ENCODE results near the gene RAB4B.
"Not testable (repeated sequence)": the region's sequence is repeated elsewhere in the genome, so short reads cannot be mapped to it uniquely, and the experiment has no call there.

Gene RAB4B

GRCh38 chr19:40763526-40763925 is 14.5 kb upstream of the RAB4B start:
- Histone ChIP-seq H3K27ac (ENCODE audit: insufficient read depth, low read length, poor library complexity, severe bottlenecking) (peak overlapping the region; percentile 17), H3K4me1 (ENCODE audit: control insufficient read depth, insufficient read depth, low read length, poor library complexity, severe bottlenecking) (no peaks in the 10 kb centered on the region), H3K9me3 (ENCODE audit: control insufficient read depth, low read length) (no peaks in the 10 kb centered on the region), H3K4me3 (ENCODE audit: insufficient read depth, low read depth, low read length, poor library complexity, severe bottlenecking) (no peak overlapping the region), H3K36me3 (ENCODE audit: control insufficient read depth, insufficient read depth, low read length) (peaks cover 77% of the 10 kb centered on the region), H3K27me3 (replicated peaks; ENCODE audit: control insufficient read depth, insufficient read depth, low read length, poor library complexity, severe bottlenecking) (no peaks in the 10 kb centered on the region)
- no peak for DNase-seq

DNA sequence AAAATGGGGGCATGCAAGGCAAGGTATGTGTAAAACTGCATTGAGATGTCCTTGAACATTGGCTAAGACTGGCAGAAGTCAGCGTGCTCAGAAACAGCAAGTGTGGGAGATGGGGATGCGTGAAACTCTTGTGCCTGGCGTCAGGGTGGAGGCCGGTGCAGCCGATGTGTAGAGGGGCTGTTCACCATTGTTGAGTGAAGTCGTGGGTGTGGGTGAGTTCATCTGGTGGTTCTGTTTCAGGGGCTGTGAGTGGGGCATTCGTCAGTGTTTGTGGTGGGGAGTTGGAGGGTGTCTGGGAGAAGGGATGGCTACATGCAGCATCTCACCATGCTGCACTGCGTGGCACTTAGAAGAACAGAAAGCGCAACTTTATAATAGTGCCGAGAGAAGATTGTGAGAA is 14.1 kb upstream of the RAB4B start:
- H3K27ac ChIP-seq (ENCODE audit: insufficient read depth, low read length, poor library complexity, severe bottlenecking): peak overlapping the region; percentile 17
- no peaks in the 10 kb centered on the region for H3K4me1 ChIP-seq (ENCODE audit: control insufficient read depth, insufficient read depth, low read length, poor library complexity, severe bottlenecking)
- no peaks in the 10 kb centered on the region for H3K9me3 ChIP-seq (ENCODE audit: control insufficient read depth, low read length)
- H3K4me3 ChIP-seq (ENCODE audit: insufficient read depth, low read depth, low read length, poor library complexity, severe bottlenecking): no peak overlapping the region
- no peaks in the 10 kb centered on the region for H3K27me3 ChIP-seq (replicated peaks; ENCODE audit: control insufficient read depth, insufficient read depth, low read length, poor library complexity, severe bottlenecking)
- DNase-seq: no peak
- peaks cover 79% of the 10 kb centered on the region for H3K36me3 ChIP-seq (ENCODE audit: control insufficient read depth, insufficient read depth, low read length)

GRCh38 chr19:40766385-40766784 is 11.7 kb upstream of the RAB4B start:
- H3K36me3 ChIP-seq (ENCODE audit: control insufficient read depth, insufficient read depth, low read length): peaks cover 56% of the 10 kb centered on the region
- H3K4me3 ChIP-seq (ENCODE audit: insufficient read depth, low read depth, low read length, poor library complexity, severe bottlenecking); H3K27ac ChIP-seq (ENCODE audit: insufficient read depth, low read length, poor library complexity, severe bottlenecking); H3K4me1 ChIP-seq (ENCODE audit: control insufficient read depth, insufficient read depth, low read length, poor library complexity, severe bottlenecking); H3K27me3 ChIP-seq (replicated peaks; ENCODE audit: control insufficient read depth, insufficient read depth, low read length, poor library complexity, severe bottlenecking); DNase-seq; H3K9me3 ChIP-seq (ENCODE audit: control insufficient read depth, low read length): not testable (repeated sequence)

- no peak overlapping the region for H3K4me3 ChIP-seq (ENCODE audit: insufficient read depth, low read depth, low read length, poor library complexity, severe bottlenecking)
- H3K27me3 ChIP-seq (replicated peaks; ENCODE audit: control insufficient read depth, insufficient read depth, low read length, poor library complexity, severe bottlenecking): no peaks in the 10 kb centered on the region
- peaks cover 31% of the 10 kb centered on the region for H3K36me3 ChIP-seq (ENCODE audit: control insufficient read depth, insufficient read depth, low read length)
Measured at GRCh38 chr19:40768869-40769268, 9.2 kb upstream of the RAB4B start.

DNA sequence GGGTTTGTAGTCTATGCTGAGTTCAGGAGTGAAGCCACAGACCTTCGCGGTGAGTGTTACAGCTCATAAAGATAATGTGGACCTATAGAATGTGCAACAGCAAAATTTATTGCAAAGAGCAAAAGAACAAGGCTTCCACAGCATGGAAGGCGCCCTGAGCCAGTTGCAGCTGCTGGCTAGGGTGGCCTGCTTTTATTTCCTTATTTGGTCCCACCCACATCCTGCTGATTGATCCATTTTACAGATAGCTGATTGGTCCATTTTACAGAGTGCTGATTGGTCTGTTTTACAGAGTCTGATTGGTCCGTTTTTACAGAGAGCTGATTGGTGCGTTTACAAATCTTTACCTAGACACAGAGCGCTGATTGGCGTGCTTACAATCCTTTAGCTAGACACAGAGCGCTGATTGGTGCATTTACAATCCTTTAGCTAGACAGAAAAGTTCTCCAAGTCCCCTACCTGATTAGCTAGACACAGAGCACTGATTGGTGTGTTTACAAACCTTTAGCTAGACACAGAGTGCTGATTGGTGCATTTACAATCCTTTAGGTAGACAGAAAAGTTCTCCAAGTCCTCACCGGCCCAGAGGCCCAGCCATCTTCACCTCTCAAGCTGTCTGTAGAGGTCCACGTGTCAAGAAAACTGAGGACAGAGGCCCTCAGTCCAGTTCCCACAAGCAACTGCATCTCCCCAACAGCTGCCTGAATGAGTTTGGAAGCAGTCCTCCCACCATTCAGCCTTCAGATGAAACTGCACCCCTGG is 6.8 kb upstream of the RAB4B start:
- H3K4me3 ChIP-seq (ENCODE audit: insufficient read depth, low read depth, low read length, poor library complexity, severe bottlenecking); DNase-seq: not testable (repeated sequence)

More at GRCh38 chr19:40768869-40769268, 9.2 kb upstream of the RAB4B start:
- no peak overlapping the region for H3K27ac ChIP-seq (ENCODE audit: insufficient read depth, low read length, poor library complexity, severe bottlenecking)
- no peaks in the 10 kb centered on the region for H3K9me3 ChIP-seq (ENCODE audit: control insufficient read depth, low read length)
- no peak for DNase-seq
- H3K4me1 ChIP-seq (ENCODE audit: control insufficient read depth, insufficient read depth, low read length, poor library complexity, severe bottlenecking): no peaks in the 10 kb centered on the region

GRCh38 chr19:40774916-40775631 is 3.0 kb upstream of the RAB4B start, which contains the start of gene MIA:
TSS of gene MIA (plus strand) at chr19:40775521. CDS start at chr19:40775543, 22 bp downstream.
- DNase-seq: no peak
- Histone ChIP-seq H3K36me3 (ENCODE audit: control insufficient read depth, insufficient read depth, low read length) (no peaks in the 10 kb centered on the region), H3K4me3 (ENCODE audit: insufficient read depth, low read depth, low read length, poor library complexity, severe bottlenecking) (no peak within 1 kb of the TSS), H3K4me1 (ENCODE audit: control insufficient read depth, insufficient read depth, low read length, poor library complexity, severe bottlenecking) (peaks cover 12% of the 10 kb centered on the region), H3K27ac (ENCODE audit: insufficient read depth, low read length, poor library complexity, severe bottlenecking) (no peak within 1 kb of the TSS), H3K9me3 (ENCODE audit: control insufficient read depth, low read length) (no peaks in the 10 kb centered on the region), H3K27me3 (replicated peaks; ENCODE audit: control insufficient read depth, insufficient read depth, low read length, poor library complexity, severe bottlenecking) (no peaks in the 10 kb centered on the region)

More for the DNA sequence above, 6.8 kb upstream of the RAB4B start:
- H3K27me3 ChIP-seq (replicated peaks; ENCODE audit: control insufficient read depth, insufficient read depth, low read length, poor library complexity, severe bottlenecking); H3K4me1 ChIP-seq (ENCODE audit: control insufficient read depth, insufficient read depth, low read length, poor library complexity, severe bottlenecking); H3K36me3 ChIP-seq (ENCODE audit: control insufficient read depth, insufficient read depth, low read length); H3K9me3 ChIP-seq (ENCODE audit: control insufficient read depth, low read length); H3K27ac ChIP-seq (ENCODE audit: insufficient read depth, low read length, poor library complexity, severe bottlenecking): not testable (repeated sequence)

- Histone ChIP-seq H3K9me3 (ENCODE audit: control insufficient read depth, low read length) (no peaks in the 10 kb centered on the region), H3K4me1 (ENCODE audit: control insufficient read depth, insufficient read depth, low read length, poor library complexity, severe bottlenecking) (peaks cover 12% of the 10 kb centered on the region), H3K4me3 (ENCODE audit: insufficient read depth, low read depth, low read length, poor library complexity, severe bottlenecking) (no peak overlapping the region), H3K27me3 (replicated peaks; ENCODE audit: control insufficient read depth, insufficient read depth, low read length, poor library complexity, severe bottlenecking) (no peaks in the 10 kb centered on the region), H3K36me3 (ENCODE audit: control insufficient read depth, insufficient read depth, low read length) (no peaks in the 10 kb centered on the region), H3K27ac (ENCODE audit: insufficient read depth, low read length, poor library complexity, severe bottlenecking) (no peak overlapping the region)
- DNase-seq: no peak
Measured at GRCh38 chr19:40775632-40776022, 2.4 kb upstream of the RAB4B start.

- Histone ChIP-seq H3K4me3 (ENCODE audit: insufficient read depth, low read depth, low read length, poor library complexity, severe bottlenecking) (no peak overlapping the region), H3K4me1 (ENCODE audit: control insufficient read depth, insufficient read depth, low read length, poor library complexity, severe bottlenecking) (peaks cover 12% of the 10 kb centered on the region), H3K27me3 (replicated peaks; ENCODE audit: control insufficient read depth, insufficient read depth, low read length, poor library complexity, severe bottlenecking) (no peaks in the 10 kb centered on the region), H3K36me3 (ENCODE audit: control insufficient read depth, insufficient read depth, low read length) (no peaks in the 10 kb centered on the region), H3K9me3 (ENCODE audit: control insufficient read depth, low read length) (no peaks in the 10 kb centered on the region), H3K27ac (ENCODE audit: insufficient read depth, low read length, poor library complexity, severe bottlenecking) (peak overlapping the region; percentile 88)
- DNase-seq: no peak
Measured at GRCh38 chr19:40776364-40776763, 1.7 kb upstream of the RAB4B start.

DNA sequence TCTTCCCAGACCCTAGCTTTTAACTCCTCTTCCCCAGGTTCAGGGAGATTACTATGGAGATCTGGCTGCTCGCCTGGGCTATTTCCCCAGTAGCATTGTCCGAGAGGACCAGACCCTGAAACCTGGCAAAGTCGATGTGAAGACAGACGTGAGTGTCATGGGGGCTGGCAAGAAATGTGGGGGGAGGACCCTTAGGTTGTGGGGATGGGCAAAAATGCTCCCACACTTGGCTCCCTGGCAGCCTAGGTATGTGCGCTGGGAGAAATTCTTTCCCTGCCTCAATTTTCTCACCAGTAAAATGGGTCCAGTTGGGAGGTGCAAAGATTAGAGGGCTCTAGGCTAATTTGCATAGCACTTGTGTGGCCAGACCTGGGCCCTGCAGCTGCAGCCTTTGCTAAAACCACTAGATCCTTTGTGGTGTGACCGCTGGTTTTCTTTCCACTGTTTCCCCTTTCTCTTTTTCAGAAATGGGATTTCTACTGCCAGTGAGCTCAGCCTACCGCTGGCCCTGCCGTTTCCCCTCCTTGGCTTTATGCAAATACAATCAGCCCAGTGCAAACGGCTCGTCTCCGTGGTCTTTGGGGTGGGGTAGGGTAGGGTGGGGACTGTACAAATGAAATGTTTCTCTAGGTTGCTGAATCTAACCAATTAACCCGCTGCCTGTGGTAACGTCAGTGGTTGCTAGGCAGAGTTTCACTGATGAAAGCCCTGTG is 959 bp upstream of the RAB4B start:
- Histone ChIP-seq H3K9me3 (ENCODE audit: control insufficient read depth, low read length) (no peaks in the 10 kb centered on the region), H3K27ac (ENCODE audit: insufficient read depth, low read length, poor library complexity, severe bottlenecking) (peak overlapping the region; percentile 88), H3K4me3 (ENCODE audit: insufficient read depth, low read depth, low read length, poor library complexity, severe bottlenecking) (peak overlapping the region; percentile 62), H3K27me3 (replicated peaks; ENCODE audit: control insufficient read depth, insufficient read depth, low read length, poor library complexity, severe bottlenecking) (no peaks in the 10 kb centered on the region), H3K36me3 (ENCODE audit: control insufficient read depth, insufficient read depth, low read length) (no peaks in the 10 kb centered on the region), H3K4me1 (ENCODE audit: control insufficient read depth, insufficient read depth, low read length, poor library complexity, severe bottlenecking) (peaks cover 12% of the 10 kb centered on the region)
- peak; percentile 78 to 87 (median 82) for DNase-seq

GRCh38 chr19:40777645-40777936 is 456 bp upstream of the RAB4B start:
- DNase-seq: no peak
- Histone ChIP-seq H3K9me3 (ENCODE audit: control insufficient read depth, low read length) (no peaks in the 10 kb centered on the region), H3K4me1 (ENCODE audit: control insufficient read depth, insufficient read depth, low read length, poor library complexity, severe bottlenecking) (peaks cover 12% of the 10 kb centered on the region), H3K4me3 (ENCODE audit: insufficient read depth, low read depth, low read length, poor library complexity, severe bottlenecking) (peak overlapping the region; percentile 62), H3K27me3 (replicated peaks; ENCODE audit: control insufficient read depth, insufficient read depth, low read length, poor library complexity, severe bottlenecking) (no peaks in the 10 kb centered on the region), H3K27ac (ENCODE audit: insufficient read depth, low read length, poor library complexity, severe bottlenecking) (peak overlapping the region; percentile 88), H3K36me3 (ENCODE audit: control insufficient read depth, insufficient read depth, low read length) (no peaks in the 10 kb centered on the region)
